HG03175 (cell line): ENCODE results near the gene C18orf32.
"Not testable (repeated sequence)": the region's sequence is repeated elsewhere in the genome, so short reads cannot be mapped to it uniquely, and the experiment has no call there.

Experiments
- ATAC-seq: cut with Tn5 transposase; IDR thresholded peaks from one replicate; pipeline ENCODE4 v1.9.1; 2021; ENCODE audit warnings: mild to moderate bottlenecking, moderate library complexity; ENCODE audit not compliant: unreplicated experiment

The C18orf32 gene

DNA sequence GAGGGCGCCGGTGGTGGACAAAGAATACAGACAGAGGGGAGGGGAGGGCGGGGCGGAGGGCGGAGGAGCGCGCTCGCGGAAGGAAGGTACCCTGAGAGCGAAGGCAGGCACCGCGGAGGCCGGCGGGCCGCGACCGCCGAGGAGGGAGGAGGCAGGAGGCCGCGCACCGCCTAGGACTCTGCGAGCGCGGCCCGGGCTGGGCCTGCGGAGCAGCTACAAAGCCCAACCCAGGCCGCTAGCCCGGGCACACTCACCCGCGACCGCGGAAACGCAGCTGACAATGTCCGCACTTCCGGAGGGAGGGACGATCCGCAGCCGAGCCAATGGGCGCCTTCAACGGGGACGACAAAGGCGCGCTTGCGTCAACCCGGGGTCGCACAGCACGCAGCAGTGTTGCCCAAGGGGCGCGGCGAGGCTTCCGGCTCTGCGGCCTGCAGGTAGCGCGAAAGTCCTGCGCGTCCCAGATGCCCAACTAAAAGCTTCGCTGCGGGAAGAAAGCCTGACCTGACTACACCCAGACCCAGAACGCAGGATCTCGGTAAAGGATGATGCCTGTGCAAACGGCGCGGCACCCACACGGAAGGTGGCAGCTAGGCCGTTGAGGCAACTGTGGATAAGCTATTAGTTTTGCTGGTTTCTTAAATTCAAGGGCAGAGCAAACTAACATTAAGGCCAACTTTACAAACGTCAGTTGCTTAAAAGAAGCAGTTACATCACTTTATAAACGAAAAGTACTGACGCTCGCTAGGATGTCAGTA lies at the start of gene C18orf32:
C18orf32 (minus strand) TSS at position 282 of the 758 bp plus-strand sequence. CDS start 3,486 bp downstream, outside the sequence.
- peak; percentile 94 for ATAC-seq

DNA sequence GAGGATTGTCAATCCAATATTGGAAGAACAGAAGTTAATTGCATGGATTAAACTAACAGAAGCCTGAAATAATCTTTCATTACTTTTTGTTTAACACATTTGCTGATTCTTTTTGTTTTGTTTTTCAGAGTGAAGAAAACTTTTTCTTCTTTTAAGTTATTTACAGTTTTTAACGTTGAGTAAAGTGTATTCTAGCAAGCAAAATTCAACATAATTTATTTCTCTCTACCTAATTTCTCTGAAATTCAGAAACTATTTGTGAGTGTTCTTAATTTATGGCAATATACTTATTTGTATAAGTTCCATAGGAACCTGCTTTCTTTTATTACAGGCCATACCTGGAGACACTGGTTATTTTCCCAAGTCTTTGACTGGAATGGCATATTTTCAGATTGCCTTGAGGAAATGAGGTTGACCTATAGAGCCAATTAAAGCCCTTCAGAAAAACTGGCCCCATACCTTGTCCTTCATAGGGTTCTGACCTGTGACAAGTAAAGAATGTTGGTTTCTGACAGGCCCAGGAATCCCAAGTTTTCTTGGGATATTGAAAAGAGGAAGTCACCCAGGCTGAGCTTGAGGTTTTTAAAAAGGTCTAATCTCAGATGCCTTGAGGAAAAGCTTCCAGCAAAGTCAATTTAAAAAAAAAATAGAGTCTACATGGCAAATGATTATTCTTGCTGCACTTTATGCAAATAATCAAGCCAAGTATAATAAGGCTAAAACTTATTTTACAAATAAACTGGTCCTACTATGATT lies 48.0 kb upstream of the C18orf32 start:
- ATAC-seq: no peak

DNA sequence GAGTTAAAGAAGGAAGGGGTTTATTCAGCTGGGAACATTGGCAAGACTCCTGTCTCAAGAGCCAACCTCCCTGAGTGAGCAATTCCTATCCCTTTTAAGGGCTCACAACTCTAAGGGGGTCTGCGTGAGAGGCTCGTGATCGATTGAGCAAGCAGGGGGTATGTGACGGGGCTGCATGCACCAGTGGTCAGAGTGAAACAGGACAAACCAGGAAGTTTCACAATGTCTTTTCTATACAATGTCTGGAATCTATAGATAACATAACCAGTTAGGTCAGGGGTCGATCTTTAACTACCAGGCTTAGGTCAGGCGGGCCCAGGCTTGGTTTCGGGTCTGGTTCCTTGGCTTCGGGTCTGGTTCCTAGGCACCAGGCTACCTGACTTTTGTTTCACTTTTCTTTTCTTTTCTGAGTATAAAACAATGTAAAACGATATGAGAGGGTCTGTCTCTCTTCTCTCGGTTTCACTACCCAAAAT lies 44.7 kb upstream of the C18orf32 start:
- no peak for ATAC-seq

- ATAC-seq: no peak
Measured at GRCh38 chr18:49529596-49529995, 42.6 kb upstream of the C18orf32 start.

DNA sequence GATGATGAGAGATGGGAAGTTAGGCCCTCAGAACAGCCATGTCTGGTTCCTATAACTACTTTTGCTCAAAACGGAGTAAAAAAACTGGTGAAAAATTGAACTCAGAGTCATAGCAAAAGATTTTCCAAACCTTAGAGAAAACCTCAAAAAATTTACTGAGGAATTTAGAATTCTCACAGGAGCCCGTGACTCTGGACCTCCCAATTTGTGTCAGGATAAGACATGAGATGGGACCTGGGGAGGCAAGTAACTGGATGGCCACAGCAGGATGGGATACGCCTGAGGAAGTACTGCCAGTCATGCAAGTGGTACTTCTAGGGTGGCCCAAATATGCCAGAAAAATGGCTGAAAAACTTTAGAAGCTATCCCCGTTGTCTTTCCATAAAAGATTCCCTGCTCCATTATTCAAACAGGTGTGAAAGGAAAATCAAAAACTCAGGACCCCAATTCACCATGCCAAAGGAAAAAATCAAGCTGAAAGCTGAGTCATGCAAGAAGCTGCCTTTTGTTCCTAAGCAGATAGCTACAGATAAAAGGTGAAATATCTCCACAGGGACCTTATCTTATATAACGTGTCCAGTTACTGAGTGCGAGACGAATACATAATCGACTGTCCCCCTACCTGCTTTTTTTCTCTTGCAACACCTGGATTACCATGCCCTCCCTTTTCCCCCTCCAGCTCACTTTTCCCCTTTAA lies 40.7 kb upstream of the C18orf32 start:
- no peak for ATAC-seq

- no peak for ATAC-seq
Measured at GRCh38 chr18:49525981-49526380, 38.9 kb upstream of the C18orf32 start.

DNA sequence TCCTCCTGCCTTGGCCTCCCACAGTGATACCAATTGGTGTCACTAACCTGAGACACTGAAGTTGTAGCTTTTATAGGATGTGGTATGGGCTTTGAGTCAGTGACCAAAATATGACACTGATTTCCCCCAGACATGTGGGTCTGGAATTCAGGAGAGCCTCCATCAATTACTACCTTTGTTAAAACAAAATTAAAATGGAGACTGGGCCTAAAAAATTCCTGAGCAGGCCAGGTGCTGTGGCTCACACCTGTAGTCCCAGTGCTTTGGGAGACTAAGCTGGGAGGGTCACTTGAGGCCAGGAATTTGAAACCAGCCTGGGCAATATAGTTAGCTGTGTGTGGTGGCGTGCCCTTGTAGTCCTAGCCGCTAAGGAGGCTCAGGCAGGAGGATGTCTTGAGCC lies 37.9 kb upstream of the C18orf32 start:
- ATAC-seq: no peak

DNA sequence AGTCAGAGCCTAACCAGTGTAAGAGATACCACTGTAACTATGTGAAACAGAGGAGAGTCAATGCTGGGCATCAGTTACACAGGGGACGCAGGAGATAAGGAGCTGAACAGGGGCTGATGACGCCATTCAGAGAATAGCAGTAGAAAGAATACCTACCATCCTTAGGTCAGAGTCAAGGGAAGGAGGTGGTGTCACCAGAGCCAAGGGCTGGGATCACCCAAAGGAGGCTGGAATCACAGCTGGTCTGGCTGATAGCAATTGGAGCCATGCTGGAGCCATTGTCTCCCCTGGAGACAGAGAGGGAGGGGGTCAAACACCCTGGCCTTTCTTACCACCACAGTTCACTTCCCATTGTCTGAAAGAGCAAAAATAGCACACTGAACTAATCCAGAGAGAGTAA lies 37.3 kb upstream of the C18orf32 start:
- no peak for ATAC-seq

DNA sequence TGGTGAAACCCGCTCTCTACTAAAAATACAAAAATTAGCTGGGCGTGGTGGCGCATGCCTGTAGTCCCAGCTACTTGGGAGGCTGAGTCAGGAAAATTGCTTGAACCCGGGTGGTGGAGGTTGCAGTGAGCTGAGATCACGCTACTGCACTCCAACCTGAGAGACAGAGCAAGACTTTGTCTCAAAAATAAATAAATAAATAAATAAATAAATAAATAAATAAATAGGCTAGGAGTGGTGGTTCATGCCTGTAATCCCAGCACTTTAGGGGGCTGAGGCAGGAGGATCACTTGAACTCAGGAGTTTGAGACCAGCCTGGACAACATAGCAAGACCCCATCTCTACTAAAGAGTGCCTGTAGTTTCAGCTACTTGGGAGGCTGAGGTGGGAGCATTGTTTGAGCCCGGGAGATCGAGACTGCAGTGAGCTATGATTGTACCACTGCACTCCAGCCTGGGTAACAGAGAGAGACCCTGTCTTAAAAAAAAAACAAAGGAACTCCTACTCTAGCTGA lies 36.6 kb upstream of the C18orf32 start:
- not testable (repeated sequence) for ATAC-seq

DNA sequence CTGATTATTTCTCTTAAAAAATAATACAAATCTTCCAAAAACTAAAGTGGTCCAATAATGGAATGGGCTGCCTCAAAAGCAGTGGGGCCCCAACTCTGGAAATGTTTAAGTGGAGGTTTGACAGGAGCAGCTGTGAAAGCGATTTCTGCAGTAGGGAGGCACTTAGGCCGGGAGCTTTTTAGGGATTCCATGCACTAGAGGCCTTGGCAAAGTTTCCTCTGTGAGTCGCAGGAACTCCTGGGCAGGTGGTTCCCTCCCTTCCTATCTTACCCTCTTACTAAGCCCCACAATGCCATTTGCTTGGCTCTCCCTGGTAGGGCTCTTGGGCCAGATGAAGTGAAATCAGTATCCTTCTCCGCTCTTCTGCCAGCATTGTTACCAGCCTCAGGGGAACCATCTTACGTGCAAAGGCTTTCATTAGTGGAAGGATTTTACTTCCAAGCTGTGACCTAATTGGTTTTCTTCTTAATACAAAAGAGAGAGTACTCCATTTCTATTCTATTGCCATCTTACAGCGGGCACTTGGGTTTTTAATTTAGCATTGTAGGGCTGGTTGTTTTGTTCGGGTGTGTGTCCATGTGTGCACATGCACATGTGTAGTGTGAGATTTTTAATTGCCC lies 34.3 kb upstream of the C18orf32 start:
- no peak for ATAC-seq

- no peak for ATAC-seq
Measured at GRCh38 chr18:49520661-49521145, 33.7 kb upstream of the C18orf32 start.

DNA sequence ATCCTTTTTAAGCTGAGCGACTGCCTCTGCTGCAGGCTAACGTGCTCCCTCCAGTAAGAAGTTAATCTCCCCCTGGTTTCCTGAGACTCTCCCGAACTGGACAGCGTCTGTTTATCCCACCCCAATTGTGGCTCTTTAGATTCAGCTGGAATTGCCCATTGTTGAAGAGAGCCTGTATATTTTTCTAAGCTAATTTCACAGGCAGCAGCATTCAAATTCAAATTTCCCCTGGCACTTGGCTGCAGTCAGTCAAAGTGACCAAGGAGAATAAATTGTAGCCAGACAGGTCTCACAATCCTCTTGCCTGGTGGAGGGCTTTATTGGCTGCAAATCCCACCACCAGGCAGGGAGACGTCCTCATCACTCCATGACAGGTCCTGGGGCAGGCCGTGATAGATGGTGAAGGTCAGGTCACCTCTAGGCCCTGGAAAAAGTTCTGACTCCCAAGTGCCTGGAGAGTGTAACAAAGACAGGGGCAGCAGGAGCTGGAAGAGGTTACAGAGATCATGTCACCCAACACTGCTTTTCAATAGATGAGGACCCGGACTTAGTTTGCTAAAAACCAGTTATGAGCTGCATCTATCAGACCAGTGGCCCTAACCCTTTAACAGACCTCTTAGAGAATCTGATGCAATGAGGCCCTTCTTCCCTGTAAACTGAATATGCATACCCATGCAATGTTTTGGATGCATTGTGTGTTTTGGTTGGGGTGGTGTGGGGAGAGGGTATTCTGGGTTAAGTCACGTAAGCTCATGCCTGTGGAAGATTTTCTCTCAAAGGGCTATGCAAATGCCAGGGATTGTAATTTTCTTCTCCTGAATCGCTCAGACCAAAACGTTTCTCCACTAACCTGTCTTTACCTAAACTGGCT lies 32.3 kb upstream of the C18orf32 start:
- no peak for ATAC-seq

DNA sequence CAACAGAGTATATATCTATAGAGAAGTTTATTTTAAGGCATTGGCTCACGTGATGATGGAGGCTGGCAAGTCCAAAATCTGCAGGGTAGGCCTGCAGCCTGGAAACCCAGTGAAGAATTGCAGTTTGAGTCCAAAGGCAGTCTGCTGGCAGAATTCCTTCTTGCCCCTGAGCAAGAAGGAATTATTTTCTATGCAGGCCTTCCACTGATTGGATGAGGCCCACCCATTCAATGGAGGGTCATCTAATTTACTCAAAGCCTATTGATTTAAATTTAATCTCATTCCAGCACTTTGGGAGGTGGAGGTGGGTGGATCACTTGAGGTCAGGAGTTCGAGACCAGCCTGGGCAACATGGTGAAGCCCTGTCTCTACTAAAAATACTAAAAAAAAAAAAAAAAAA lies 30.4 kb upstream of the C18orf32 start:
- ATAC-seq: no peak

GRCh38 chr18:49515516-49515915 lies 28.5 kb upstream of the C18orf32 start:
- ATAC-seq: no peak

- ATAC-seq: not testable (repeated sequence)
Measured at GRCh38 chr18:49515003-49515402, 28.0 kb upstream of the C18orf32 start.

GRCh38 chr18:49514577-49514976 lies 27.5 kb upstream of the C18orf32 start:
- no peak for ATAC-seq

DNA sequence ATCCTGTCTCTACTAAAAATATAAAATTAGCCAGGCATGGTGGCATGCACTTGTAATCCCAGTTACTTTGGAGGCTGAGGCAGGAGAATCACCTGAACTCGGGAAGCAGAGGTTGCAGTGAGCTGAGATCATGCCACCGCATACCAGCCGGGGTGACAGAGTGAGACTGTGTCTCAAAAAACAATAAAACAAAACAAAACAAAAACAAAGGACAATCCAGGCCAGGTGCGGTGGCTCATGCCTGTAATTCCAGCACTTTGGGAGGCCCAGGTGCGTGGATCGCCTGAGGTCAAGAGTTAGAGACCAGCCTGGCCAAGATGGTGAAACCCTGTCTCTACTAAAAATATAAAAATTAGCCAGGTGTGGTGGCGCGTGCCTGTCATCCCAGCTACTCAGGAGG lies 25.8 kb upstream of the C18orf32 start:
- not testable (repeated sequence) for ATAC-seq

- ATAC-seq: no peak
Measured at GRCh38 chr18:49510393-49511115, 23.5 kb upstream of the C18orf32 start.

GRCh38 chr18:49506438-49506837 lies 19.4 kb upstream of the C18orf32 start:
- not testable (repeated sequence) for ATAC-seq
